ENCODE data around the gene MYO18A. TPM values are rescaled to one million over a fixed set of nuclear protein-coding genes. Genes with fewer than 3 reads are reported as not detected.

The MYO18A gene
- total RNA-seq, 3 donors from 2014 or later, result 31.5 to 71.1 (median 42.3) TPM

DNA sequence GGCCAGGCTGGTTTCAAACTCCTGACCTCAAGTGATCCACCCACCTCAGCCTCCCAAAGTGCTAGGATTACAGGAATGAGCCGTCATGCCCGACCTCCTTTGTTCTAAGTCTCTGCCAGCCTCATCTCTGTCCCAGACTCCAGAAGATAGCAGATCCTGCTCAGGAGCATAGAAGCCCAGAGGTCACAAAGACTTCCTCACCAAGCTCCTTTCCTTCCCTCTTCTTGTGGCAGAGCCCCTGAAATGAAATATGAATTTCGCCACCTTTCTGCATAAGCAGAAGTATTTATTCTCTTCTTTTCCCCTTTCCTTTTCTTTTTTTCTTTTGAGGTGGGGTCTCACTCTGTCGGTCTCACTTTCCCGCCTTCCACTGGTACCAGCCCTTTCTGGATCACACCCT, 148.7 kb downstream of the MYO18A start:
- H3K9me3 ChIP-seq, result peaks cover 4 to 14% of the 10 kb centered on the region in 2 donors
- no peaks in the 10 kb centered on the region for H3K36me3 ChIP-seq
- no peak overlapping the region for H3K4me3 ChIP-seq
- no peak for TF ChIP-seq POLR2A (IDR thresholded peaks at IDR 0.05)
- no peak for TF ChIP-seq POLR2AphosphoS5 (IDR thresholded peaks at IDR 0.05)
- no peak for TF ChIP-seq CTCF (IDR thresholded peaks at IDR 0.05)
- peaks cover 0 to 14% of the 10 kb centered on the region in 2 donors for H3K27me3 ChIP-seq
- DNase-seq (ENCODE audit: low spot score in 2 of 2), result no peak
- H3K27ac ChIP-seq, result no peak overlapping the region
- H3K4me1 ChIP-seq, result no peaks in the 10 kb centered on the region
- intact Hi-C loops (cut with DNase I; ENCODE audit: low total_unique reads), result no loop called here

DNA sequence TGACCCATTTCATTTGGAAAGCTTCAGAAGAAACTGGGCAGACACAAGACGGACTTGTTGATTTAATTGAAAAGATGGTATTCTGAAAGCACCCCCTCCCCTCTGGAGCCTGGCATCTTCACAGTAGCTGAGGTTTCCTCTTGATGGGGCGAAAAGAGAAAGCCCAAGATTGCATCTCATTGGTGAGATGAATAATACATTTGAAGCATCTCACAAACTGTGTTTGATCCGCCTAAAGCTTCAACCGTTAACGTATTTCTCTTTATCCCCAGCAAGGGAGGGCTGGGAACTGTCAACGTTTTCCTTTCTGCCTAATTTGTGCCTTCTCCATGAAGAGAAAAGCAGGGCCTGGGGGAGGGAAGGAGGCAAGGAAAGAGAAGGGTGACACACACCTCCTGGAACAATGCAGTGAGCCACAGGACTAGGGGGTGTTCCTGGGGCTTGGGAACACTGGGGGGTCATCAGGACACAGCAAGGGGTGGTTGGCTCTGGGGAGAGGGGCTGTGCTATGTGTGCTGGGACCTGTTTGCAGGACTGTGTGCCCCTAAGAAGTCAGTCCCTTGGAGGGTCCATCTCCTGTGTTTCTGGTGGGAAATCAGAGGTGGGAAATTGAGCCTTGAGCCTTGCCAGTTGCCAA, 155.8 kb downstream of the MYO18A start:
- TF ChIP-seq POLR2A (IDR thresholded peaks at IDR 0.05), result no peak
- TF ChIP-seq POLR2AphosphoS5 (IDR thresholded peaks at IDR 0.05), result no peak
- TF ChIP-seq CTCF (IDR thresholded peaks at IDR 0.05), result no peak
- H3K9me3 ChIP-seq, result no peaks in the 10 kb centered on the region
- H3K4me3 ChIP-seq, result no peak overlapping the region
- H3K27ac ChIP-seq, result no peak overlapping the region
- DNase-seq (ENCODE audit: low spot score in 2 of 2), result no peak
- intact Hi-C loops (cut with DNase I; ENCODE audit: low total_unique reads), result no loop called here
- H3K36me3 ChIP-seq, result no peaks in the 10 kb centered on the region
- no peaks in the 10 kb centered on the region for H3K4me1 ChIP-seq
- peaks cover 2 to 30% of the 10 kb centered on the region in 2 donors for H3K27me3 ChIP-seq

GRCh38 chr17:29022074-29022473, 158.1 kb downstream of the MYO18A start:
- Histone ChIP-seq H3K4me3 (no peak overlapping the region), H3K27ac (no peak overlapping the region), H3K27me3 (peaks cover 2 to 37% of the 10 kb centered on the region in 2 donors), H3K9me3 (no peaks in the 10 kb centered on the region), H3K4me1 (no peaks in the 10 kb centered on the region), H3K36me3 (no peaks in the 10 kb centered on the region)
- no peak for DNase-seq (ENCODE audit: low spot score in 2 of 2)
- TF ChIP-seq POLR2A (IDR thresholded peaks at IDR 0.05), result no peak
- TF ChIP-seq POLR2AphosphoS5 (IDR thresholded peaks at IDR 0.05), result no peak
- no peak for TF ChIP-seq CTCF (IDR thresholded peaks at IDR 0.05)
- intact Hi-C loops (cut with DNase I; ENCODE audit: low total_unique reads), result no loop called here

DNA sequence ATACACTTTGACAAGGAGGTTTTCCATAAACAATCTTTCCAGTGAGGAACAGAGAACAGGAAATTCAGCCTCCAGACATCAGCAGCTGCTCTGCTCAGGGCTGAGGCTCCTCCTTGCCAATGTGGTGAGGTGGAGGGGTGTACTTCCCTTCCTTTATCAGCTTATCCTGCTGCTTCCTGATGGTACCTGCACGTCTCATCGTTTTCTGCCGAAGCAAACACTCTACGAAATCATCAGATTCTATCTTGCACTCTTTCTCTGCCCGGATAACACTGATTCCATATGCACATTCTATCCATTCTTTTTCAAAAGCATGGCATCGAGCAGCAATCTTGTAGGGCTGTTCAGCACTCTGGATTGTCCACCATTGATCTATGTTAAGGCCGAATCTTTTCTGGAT, 159.0 kb downstream of the MYO18A start:
- intact Hi-C loops (cut with DNase I; ENCODE audit: low total_unique reads), result no loop called here
- H3K27me3 ChIP-seq, result peaks cover 2 to 34% of the 10 kb centered on the region in 2 donors
- H3K9me3 ChIP-seq, result no peaks in the 10 kb centered on the region
- H3K36me3 ChIP-seq, result no peaks in the 10 kb centered on the region
- H3K4me3 ChIP-seq, result no peak overlapping the region
- no peak for DNase-seq (ENCODE audit: low spot score in 2 of 2)
- TF ChIP-seq POLR2AphosphoS5 (IDR thresholded peaks at IDR 0.05), result no peak
- no peak for TF ChIP-seq POLR2A (IDR thresholded peaks at IDR 0.05)
- no peak for TF ChIP-seq CTCF (IDR thresholded peaks at IDR 0.05)
- no peak overlapping the region for H3K27ac ChIP-seq
- H3K4me1 ChIP-seq, result no peaks in the 10 kb centered on the region

Other genes with a start within 250 kb of the MYO18A start
- gene PHF12, start 228.9 kb downstream of the MYO18A start, total RNA-seq, result 10 to 100 TPM; 32.2 to 42.9 (median 40.3) TPM
- not detected for gene SEZ6, start 174.4 kb downstream of the MYO18A start, total RNA-seq
- 1 to 10 TPM; 1.3 to 3.0 (median 2.9) TPM for gene PIPOX, start 137.3 kb downstream of the MYO18A start, total RNA-seq
- gene CRYBA1, start 66.5 kb upstream of the MYO18A start, total RNA-seq, result not detected
- 10 to 100 TPM; 35.8 to 46.2 (median 36.4) TPM for gene NUFIP2, start 113.8 kb upstream of the MYO18A start, total RNA-seq
- gene TAOK1, start 210.0 kb upstream of the MYO18A start, total RNA-seq, result 10 to 100 TPM; 62.6 to 77.1 (median 67.8) TPM

All from breast epithelium (tissue), 4 donors.